Tongue (tissue), 2 donors: ENCODE measurements around the gene RPGRIP1. TPM values are rescaled to one million over a fixed set of nuclear protein-coding genes. Genes with fewer than 3 reads are reported as not detected.
"Not testable (repeated sequence)": the region's sequence is repeated elsewhere in the genome, so short reads cannot be mapped to it uniquely, and the experiment has no call there.

Experiments
- DNase-seq: peaks from one replicate; pipeline ENCODE4 v3.0.0-alpha.2; 2015
- total RNA-seq: library from RNA; depleted of rRNA; stranded (reverse); fragments of >200 nt; gene quantifications from one replicate; pipeline ENCODE4 v1.2.3, GENCODE V29; 2014

Gene RPGRIP1
- total RNA-seq, 1 donor from 2014 or later = 0.41 TPM

- DNase-seq = no peak
Measured at GRCh38 chr14:21258889-21259787, 20.7 kb upstream of the RPGRIP1 start.

DNA sequence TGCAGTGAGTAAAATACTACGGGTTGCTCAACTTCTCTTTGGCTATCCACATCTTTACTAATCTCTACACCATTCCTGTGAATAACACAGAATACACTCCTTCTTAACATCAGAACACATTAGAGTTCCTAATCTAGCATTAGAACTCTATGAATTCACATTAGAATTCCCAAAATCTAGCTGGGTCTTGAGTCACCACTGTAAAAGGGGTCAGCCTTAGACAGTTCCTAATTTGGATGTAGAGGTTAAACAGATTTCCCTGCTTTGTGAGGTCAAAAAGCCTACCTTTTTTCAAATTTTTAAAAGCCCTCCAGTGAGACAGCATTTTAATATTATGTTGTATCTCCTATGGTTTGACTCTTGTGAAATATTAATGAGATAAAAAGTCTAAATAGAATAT lies 18.1 kb upstream of the RPGRIP1 start:
- no peak for DNase-seq

DNA sequence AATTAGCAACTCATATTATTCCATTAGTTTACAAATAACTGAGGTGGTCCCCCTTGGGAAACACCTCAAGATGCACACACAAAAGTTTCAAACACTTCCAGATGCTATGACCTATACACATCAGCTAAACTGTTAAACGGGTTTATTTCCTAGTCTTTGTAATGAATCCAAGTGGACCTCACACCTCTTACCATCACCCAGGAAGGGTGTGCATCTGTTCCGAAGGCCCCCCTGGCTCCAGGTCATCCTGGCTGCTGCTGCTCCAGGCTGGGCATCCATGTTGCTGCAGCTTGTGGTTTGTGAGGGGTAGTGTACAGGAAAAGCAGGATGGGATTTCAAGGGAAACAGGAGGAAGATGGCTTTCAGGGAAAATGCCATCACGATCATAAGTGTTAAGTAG lies 17.5 kb upstream of the RPGRIP1 start:
- no peak for DNase-seq

GRCh38 chr14:21263284-21264024 lies 16.4 kb upstream of the RPGRIP1 start:
- DNase-seq = no peak

DNA sequence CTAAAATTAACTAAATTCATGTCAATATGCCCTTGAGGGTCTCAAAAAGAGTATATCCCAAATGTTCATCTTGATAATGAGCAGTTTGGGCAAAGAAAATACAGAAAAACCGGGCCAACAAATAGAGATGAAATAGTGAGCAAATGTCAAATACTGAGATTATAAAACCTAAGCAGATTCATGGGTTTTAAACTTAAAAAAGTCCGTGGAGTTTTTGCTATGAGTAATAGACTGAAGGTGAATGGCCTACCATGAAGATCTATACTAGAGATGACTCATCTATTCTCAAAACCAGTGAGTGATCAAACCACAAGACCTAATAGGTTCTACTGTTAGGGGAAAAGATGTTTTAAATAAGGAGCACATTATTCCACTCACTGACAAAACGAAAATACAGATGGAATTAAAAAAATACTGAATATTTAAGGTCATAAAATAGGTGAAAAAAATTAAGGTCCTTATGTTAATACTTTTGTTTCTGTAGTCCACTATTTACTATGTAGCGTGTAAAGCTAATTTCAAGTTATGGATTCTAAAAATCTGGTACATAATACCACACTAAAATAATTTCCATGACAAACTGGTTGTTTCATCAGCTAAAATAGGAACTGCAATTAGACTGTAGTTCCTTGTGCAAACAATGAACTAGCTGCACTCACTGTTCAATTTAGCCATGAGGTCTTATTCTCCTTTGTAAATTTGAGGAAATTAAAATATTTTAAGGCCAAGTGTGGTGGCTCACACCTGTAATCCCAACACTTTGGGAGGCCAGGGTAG lies 15.7 kb upstream of the RPGRIP1 start:
- no peak for DNase-seq

DNA sequence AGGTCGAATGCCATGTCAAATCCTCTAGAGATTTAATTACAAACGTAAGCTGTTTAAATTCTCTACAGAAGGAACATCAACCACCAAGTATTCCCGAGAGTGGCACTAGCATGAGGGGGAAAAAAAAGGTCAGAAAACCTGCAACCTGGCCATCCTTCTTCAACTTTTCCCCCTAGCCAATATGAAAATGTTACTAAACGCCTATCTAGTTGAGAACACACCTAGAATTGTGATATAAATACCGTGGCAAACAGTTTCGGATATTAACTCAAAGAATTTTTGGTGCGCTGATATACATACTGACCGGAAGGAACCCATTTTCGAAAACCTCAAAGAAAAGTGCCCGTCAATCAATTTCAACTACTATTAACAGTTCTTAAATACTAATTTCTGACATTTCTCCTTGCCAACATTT lies 12.4 kb upstream of the RPGRIP1 start:
- peak; percentile 19 for DNase-seq

DNA sequence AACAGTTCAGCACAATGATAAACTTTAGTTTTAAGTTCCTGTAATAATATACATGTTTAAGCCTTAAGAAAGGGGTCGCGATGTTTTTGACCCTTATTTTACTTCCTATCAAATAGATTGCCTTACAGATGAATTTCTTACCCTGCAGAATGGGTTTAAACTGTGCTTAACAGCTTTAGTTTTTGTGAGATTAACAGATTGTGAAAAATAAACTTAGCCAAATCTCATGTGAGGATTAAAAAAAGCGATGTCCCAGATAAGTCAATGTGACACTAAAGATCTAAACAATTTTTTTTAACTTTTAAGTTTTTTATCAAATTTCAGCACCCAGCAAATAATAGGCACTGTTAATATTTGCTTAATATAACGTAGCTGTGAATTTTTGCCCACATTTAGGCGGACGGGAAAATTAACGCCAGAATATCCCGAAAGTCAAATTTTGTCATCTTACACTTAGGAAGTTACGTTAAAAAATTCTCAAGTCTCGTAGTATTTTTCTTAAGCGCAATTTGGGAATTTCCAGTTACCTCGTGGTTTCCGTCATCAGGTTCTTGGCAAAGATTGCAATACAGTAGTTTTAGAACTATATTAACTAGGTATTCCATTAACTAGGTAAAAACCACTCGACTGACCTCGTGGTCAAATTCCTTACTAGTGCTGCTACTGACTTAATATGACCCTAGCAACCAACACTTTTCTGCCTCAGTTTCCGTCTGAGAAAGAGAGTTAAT lies 11.8 kb upstream of the RPGRIP1 start:
- peak; percentile 31 for DNase-seq

DNA sequence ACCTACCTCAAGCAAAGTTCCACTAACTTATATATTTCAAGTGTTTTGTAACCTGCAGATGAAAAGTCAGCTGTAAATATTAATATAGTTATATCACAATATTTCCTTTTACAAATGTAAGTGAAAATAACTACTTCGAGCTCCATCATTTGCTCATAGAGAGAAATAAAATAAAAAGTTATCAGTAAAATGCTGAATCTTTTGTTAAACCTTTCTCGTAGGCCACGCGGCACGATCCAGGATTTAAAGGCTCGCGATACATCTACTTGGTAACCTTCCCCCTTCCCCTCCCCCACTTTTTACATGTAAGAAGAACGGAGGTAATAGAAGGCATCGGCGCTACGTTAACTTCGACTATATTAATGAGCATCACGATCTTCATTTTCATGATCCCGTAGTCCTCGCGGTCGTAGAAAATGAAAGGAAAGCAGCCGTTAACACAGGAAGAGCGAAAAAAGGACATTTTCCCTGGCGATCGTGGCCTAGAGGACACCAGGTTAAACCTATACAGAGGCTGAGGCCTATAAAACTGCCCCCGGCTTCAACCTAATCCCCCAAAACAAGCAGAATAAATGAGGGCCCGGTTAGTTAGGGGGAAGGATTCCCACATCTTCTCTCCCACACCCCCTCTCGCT lies 11.1 kb upstream of the RPGRIP1 start:
- peak; percentile 76 for DNase-seq

DNA sequence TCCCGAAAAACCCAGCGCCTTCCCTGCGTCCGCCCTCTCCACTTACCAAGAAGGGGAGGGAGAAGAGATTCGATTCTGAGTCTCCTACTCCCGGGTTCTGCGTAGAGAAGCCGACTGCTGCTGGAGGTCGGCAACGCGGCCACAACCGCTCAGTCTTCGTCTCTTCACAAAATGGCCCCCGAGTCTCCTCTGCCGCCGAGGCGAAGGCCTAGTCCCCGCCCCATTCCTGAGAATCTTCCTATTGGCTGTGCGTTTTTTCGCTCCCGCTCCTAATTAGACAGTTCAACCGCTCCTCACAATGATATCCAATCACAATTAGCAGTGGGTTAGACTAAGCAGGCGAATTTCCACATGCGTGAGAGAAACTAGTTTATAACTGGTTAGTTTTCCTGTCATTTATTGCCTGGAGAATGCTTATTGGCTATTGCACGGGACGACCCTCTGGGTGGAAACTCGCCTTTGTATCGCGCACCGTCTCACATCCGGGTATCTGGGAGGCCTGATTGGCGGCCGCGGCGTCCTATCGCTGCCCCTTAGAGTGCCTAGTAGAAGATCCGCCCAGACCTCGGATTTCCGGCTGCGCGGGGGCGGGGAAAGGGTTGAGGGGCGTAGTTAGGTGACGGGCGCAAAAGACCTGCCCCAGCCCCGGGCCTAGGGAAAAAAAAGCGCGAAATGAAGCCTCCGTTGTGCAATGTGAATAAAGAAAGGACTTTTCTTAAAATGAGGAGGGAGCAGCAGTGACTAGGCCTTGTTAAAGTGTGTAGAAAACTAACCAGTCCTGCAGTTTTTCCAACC lies 10.4 kb upstream of the RPGRIP1 start, which contains the start of gene HNRNPC:
Gene HNRNPC (minus strand): TSS at position 191 of the 795 bp plus-strand sequence. CDS start 35,249 bp downstream, outside the sequence.
- peak; percentile 100 for DNase-seq

DNA sequence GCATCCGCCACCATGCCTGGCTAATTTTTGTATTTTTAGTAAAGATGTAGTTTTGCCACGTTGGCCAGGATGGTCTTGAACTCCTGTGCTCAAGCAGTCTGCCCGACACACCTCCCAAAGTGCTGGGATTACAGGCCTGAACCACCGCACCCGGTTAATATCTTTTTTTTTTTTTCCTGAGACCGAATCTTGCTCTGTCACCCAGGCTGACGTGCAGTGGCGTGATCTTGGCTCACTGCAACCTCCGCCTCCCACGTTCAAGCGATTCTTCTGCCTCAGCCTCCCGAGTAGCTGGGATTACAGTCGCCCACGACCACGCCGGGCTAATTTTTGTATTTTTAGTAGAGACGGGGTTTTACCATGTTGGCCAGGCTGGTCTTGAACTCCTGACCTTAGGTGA lies 7.2 kb upstream of the RPGRIP1 start:
- not testable (repeated sequence) for DNase-seq

DNA sequence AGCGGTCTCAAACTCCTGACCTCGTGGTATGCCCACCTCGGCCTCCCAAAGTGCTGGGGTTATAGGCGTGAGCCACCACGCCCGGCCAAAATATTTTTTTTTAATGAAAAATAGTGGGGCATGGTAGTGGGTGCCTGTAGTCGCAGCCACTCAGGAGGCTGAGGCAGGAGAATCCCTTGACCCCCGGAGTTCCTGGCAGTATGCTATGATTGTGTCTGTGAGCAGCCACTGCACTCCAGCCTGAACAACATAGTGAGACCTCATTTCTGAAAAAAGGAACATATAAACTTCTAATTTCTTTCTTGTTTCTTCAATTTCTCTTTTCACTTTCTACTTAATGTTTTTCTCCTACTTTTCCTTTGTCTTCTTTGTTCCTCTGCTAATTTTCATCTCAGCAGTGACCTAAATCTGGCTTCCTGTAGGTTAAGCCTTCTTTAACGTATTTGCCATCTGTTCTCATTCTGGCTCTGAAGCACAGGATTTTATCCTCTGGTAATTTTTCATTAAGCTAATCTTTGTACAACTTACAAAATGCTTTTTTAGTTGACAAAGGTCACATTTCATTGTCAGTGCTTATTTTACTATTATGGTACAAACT lies 4.5 kb upstream of the RPGRIP1 start:
- no peak for DNase-seq

DNA sequence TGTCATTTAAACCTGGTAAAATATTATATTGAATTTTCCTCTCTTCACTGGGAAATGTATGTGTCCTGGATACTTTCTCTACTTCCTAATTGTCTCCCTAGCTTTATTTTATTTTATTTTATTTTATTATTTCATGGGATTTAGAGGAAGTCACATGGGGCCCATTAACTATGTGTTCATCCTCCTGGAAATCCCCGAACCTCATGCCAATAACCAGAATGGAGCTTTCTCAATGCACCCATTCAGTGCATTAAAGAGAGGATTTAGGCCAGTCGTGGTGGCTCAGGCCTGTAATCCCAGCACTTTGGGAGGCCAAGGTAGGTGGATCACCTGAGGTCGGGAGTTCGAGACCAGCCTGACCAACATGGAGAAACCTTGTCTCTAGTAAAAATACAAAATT lies 1.3 kb upstream of the RPGRIP1 start:
- DNase-seq = no peak

DNA sequence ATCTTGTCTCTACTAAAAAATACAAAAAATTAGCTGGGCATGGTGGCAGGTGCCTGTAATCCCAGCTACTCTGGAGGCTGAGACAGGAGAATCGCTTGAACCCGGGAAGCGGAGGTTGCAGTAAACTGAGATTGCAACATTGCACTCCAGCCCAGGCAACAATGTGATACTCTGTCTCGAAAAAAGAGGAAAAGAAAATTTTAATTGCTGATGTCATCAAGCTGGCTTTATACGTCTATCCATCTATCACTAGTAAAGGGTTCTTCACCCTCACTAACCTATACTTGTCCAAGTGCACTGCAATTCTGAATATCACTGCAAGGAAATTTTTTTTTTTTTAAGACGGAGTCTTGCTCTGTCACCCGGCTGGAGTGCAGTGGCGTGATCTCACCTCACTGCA lies 2.0 kb downstream of the RPGRIP1 start:
- not testable (repeated sequence) for DNase-seq

- DNase-seq = not testable (repeated sequence)
Measured at GRCh38 chr14:21286516-21286915, 6.6 kb downstream of the RPGRIP1 start.

DNA sequence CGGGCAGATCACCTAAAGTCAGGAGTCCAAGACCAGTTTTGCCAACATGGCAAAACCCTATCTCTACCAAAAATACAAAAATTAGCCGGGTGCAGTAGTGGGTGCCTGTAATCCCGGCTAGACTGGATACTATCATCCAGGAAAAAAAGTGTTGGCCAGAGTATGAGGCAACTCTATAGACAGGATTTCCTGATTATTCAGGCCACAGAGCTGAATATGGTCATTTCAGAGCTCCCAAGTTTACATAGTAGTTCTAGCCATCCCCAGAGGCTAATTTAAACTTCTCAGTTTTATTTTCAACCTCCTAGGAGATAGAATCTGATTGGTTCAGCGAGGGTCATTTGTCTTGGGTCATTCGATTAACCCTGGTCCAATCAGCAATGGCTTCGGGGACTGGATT lies 7.3 kb downstream of the RPGRIP1 start:
- no peak for DNase-seq

DNA sequence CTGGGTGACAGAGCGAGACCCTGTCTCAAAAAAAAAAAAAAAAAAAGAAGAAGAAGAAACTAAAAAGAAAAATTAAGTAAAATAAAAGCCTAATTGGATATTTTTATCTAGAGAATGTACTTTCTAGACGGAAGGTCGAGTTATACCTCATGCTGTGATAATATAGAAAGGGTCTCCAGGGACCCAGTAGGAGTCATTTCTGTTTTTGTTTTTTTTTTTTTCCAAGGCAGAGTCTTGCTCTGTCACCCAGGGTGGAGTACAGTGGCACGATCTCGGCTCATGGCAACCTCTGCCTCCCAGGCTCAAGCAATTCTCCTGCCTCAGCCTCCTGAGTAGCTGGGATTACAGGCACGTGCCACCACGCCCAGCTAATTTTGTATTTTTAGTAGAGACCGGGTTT lies 14.1 kb downstream of the RPGRIP1 start:
- DNase-seq = not testable (repeated sequence)

GRCh38 chr14:21298358-21298757 lies 18.5 kb downstream of the RPGRIP1 start:
- no peak for DNase-seq

GRCh38 chr14:21299562-21300130 lies 19.8 kb downstream of the RPGRIP1 start:
- no peak for DNase-seq

DNA sequence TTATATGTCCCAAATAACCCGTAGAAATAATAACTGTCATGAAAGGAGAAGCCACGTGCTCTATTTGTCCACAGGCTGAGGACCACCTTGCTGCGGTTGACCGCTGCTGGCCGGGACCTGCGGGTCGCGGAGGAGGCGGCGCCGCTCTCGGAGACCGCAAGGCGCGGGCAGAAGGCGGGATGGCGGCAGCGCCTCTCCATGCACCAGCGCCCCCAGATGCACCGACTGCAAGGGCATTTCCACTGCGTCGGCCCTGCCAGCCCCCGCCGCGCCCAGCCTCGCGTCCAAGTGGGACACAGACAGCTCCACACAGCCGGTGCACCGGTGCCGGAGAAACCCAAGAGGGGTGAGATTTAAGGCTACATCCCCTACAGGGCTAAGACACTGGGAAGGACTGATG lies 21.0 kb downstream of the RPGRIP1 start:
- peak; percentile 11 for DNase-seq
